HFFc6 (cell line): Measurements from ENCODE around the gene PRXL2B. TPM values are rescaled to one million over a fixed set of nuclear protein-coding genes. Genes with fewer than 3 reads are reported as not detected.

Source experiments
- DNase-seq: peaks from one replicate; pipeline ENCODE4 v3.0.0-alpha.2; 2018
- H3K27ac Mint-ChIP-seq: 2 replicates; pipeline ENCODE4 v1.8.0; 2020; ENCODE audit warnings: mild to moderate bottlenecking, mixed read lengths
- H3K27me3 Mint-ChIP-seq: 2 replicates; pipeline ENCODE4 v1.8.0; 2021; ENCODE audit warnings: mild to moderate bottlenecking, moderate library complexity, mixed read lengths; ENCODE audit not compliant: insufficient read depth
- H3K36me3 Mint-ChIP-seq: 2 replicates; pipeline ENCODE4 v1.8.0; 2021; ENCODE audit warnings: low read depth, mixed read lengths
- H3K4me1 Mint-ChIP-seq: 2 replicates; pipeline ENCODE4 v1.8.0; 2020; ENCODE audit warnings: low read depth, mixed read lengths
- H3K4me3 Mint-ChIP-seq: 2 replicates; pipeline ENCODE4 v1.8.0; 2020; ENCODE audit warnings: mild to moderate bottlenecking, moderate library complexity, mixed read lengths
- H3K9me3 Mint-ChIP-seq: 2 replicates; pipeline ENCODE4 v1.8.0; 2020; ENCODE audit warnings: mild to moderate bottlenecking, mixed read lengths
- total RNA-seq, 6 experiments: library from RNA; stranded (reverse); fragmentation: NEBNext Ultra II Directional; extraction: Animal tissue kit (Norgen Biotek cat#: 25700); gene quantifications; 2 replicates in 1 of 6; 3 replicates in 5 of 6; pipeline ENCODE4 v1.2.3, GENCODE V29; 2021
- TF ChIP-seq, protein P1 (sequence below): fragments of 200-600 bp; sonication (generic); IDR thresholded peaks from 2 replicates; pipeline ENCODE4 v1.5.0; 2021; ENCODE audit warnings: antibody characterized with exemption, mild to moderate bottlenecking

PRXL2B gene
- total RNA-seq, 6 experiments from 2014 or later, result 27.1 to 38.9 (median 34.7) TPM

DNA sequence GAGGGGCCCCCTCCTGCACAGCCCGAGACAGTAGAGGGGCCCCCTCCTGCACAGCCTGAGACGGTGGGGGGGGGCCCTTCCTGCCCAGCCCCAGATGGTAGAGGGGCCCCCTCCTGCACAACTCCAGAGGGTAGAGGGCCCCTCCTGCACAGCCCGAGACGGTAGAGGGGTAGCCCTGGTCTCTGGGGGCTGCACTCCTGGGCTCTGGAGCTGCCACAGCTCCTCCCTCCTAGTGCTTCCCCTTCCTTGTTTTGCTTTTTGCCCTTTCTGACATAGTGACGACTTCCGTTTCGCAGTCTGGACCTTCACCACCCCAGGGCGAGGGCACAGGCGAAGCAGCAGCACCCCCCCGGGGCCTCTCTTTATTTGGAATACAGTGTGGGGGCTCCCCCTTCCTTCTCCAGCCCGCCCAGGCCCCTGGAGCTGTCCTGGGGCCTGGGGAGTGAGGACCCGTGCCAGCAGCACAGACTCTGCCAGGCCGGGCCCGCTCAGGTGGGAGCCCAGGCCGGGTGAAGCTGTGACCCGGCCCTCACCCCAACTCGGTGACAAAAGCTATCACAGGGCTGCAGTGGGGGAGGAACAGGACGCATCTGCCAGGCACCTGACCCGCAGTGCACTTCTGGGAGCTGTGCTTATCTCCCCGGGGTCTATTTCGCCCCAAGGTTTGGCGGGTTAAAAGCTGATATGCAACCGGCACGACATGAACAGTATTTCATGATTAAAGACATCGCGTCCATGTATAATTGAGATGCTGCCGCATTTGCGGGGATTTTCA is 1.1 kb upstream of the PRXL2B start:
- peak; percentile 24 for DNase-seq
- TF ChIP-seq, protein P1, sequence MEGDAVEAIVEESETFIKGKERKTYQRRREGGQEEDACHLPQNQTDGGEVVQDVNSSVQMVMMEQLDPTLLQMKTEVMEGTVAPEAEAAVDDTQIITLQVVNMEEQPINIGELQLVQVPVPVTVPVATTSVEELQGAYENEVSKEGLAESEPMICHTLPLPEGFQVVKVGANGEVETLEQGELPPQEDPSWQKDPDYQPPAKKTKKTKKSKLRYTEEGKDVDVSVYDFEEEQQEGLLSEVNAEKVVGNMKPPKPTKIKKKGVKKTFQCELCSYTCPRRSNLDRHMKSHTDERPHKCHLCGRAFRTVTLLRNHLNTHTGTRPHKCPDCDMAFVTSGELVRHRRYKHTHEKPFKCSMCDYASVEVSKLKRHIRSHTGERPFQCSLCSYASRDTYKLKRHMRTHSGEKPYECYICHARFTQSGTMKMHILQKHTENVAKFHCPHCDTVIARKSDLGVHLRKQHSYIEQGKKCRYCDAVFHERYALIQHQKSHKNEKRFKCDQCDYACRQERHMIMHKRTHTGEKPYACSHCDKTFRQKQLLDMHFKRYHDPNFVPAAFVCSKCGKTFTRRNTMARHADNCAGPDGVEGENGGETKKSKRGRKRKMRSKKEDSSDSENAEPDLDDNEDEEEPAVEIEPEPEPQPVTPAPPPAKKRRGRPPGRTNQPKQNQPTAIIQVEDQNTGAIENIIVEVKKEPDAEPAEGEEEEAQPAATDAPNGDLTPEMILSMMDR, result no peak
- Mint-ChIP-seq H3K4me1 (peaks cover 13% of the 10 kb centered on the region; the same call in 1 of the 2 replicates), H3K9me3 (no peaks in the 10 kb centered on the region), H3K36me3 (no peaks in the 10 kb centered on the region), H3K27ac (peak overlapping the region; percentile 54), H3K4me3 (peak overlapping the region; percentile 88), H3K27me3 (peaks cover 9% of the 10 kb centered on the region)

DNA sequence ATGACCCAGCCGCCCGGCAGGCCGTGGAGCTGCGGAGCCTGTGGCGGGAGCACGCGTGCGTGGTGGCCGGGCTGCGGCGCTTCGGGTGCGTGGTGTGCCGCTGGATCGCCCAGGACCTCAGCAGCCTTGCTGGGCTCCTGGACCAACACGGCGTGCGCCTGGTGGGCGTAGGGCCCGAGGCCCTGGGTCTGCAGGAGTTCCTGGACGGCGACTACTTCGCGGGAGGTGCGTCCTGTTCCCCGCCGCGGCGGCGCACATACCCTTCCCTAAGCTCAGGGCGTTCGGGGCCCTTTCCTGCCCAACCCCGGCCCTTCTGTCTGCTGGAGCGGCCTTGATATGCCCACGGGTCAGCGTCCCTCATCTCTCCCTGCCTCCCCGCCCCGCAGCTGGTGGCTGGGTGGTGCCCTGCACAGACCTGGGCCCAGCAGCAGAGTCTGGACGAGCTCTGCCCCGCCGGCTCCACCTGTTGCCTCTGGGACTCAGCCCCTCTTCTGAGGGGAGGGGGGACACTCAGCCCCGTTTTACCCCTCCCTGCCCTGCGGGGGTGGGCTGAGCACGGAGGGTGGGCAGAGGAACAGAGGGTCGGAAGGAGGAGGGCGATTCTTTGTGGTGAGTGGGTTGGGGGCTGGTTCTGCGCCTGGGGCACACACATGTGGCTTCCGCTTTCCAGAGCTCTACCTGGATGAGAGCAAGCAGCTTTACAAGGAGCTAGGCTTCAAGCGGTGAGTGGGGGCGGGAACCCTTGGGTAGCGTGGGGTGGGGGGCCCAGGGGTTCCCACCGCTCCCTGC is 688 bp downstream of the PRXL2B start:
- TF ChIP-seq, protein P1, result no peak
- Mint-ChIP-seq H3K4me1 (peaks cover 11% of the 10 kb centered on the region; the same call in 1 of the 2 replicates), H3K9me3 (no peaks in the 10 kb centered on the region), H3K27ac (no peak overlapping the region), H3K4me3 (peak overlapping the region; percentile 81), H3K36me3 (no peaks in the 10 kb centered on the region), H3K27me3 (peaks cover 4% of the 10 kb centered on the region)
- no peak for DNase-seq

DNA sequence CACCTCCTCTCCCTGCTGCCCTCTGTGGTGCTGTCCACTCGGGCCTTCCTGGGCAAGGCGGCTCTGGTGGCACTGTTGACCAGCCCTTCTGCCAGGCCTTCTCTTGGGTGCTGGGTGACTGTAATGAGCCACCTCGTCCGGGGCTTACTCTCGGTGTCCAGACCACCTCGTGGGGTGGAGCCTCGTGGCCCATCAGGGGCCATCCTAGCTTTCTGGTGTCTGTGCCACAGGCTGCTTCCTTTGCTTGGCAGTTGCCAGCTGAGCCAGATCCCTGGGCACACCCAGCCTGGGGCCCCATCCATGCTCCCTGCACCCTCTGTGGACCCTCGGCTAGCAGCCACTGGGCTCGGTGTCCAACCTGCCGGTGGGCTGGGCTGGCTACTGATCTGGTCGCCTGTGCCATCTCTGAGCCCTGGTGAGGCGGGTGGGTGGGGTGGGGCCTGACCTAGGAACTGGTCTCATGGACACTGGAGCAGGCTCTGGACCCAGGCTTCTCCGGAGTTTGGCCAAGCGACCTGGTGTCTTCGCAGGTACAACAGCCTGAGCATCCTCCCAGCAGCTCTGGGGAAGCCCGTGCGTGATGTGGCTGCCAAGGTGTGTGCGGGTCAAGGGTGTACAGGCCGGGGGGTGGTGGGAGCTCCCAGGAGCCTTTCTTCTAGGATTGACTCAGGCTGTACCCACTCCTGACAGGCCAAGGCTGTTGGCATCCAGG is 1.4 kb downstream of the PRXL2B start:
- no peaks in the 10 kb centered on the region for H3K9me3 Mint-ChIP-seq
- H3K27me3 Mint-ChIP-seq, result peaks cover 1% of the 10 kb centered on the region; the same call in 1 of the 2 replicates
- DNase-seq, result no peak
- H3K36me3 Mint-ChIP-seq, result no peaks in the 10 kb centered on the region
- TF ChIP-seq, protein P1, result no peak
- H3K27ac Mint-ChIP-seq, result no peak overlapping the region
- H3K4me3 Mint-ChIP-seq, result peak overlapping the region; percentile 81
- H3K4me1 Mint-ChIP-seq, result peaks cover 9% of the 10 kb centered on the region; the same call in 1 of the 2 replicates

DNA sequence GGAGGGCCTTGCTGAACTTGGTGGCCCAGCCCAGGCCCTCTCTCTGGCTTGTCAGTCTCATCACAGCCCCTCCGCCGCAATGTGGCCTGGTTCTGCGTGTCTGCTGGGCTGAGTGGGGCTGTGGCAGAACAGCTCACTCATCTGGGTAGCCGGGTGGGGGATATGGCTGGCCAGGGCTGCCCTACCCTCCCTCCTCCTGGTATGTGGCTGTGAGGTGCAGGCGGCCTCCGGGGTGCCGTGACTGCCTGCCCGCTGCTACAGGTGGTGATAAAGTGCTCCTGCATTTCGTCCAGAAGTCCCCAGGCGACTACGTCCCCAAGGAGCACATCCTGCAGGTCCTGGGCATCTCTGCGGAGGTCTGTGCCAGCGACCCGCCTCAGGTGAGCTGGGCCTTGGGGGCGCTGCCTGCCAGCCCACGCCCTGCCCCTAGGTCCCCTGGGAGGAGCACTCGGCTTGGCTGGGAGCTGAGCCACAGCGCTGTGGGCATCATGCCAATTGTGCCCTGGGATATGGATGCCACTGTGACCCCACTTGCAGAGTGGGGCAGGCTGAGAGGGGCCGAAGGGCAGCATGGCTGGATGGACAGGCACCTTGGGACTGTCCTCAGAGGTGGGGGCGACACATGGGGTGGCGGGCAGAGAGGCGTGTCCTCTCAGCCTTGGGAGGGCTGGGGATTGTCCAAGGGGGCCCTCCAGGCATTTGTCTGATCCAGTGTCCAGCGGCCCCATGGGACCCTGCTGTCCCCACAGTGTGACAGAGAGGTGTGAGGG is 2.3 kb downstream of the PRXL2B start:
- H3K27ac Mint-ChIP-seq, result no peak overlapping the region
- no peak overlapping the region for H3K4me3 Mint-ChIP-seq
- H3K9me3 Mint-ChIP-seq, result no peaks in the 10 kb centered on the region
- TF ChIP-seq, protein P1, result no peak
- H3K27me3 Mint-ChIP-seq, result peaks cover 1% of the 10 kb centered on the region; the same call in 1 of the 2 replicates
- DNase-seq, result no peak
- no peaks in the 10 kb centered on the region for H3K36me3 Mint-ChIP-seq
- peaks cover 9% of the 10 kb centered on the region; the same call in 1 of the 2 replicates for H3K4me1 Mint-ChIP-seq
